Activated B cell treated with CpG ODN at 0.5 μM for 24 hours (primary cell): ENCODE measurements around the gene QRICH1. TPM values are rescaled to one million over a fixed set of nuclear protein-coding genes. Genes with fewer than 3 reads are reported as not detected.
A peak's percentile ranks its signal among the peaks of the same experiment; 100 is the strongest.

Experiments
- ATAC-seq: fragments of 200-7000 bp; cut with Tn5 transposase; one replicate; pipeline ENCODE4 v1.10.0; 2021; ENCODE audit warnings: low read depth, mild to moderate bottlenecking, moderate library complexity
- CTCF ChIA-PET: fragments of 350-600 bp; sonication (Branson Sonifier 250); formaldehyde crosslinking; loops from one replicate; lab custom pipeline; 2021; ENCODE audit warnings: antibody characterized with exemption; lab: Charles Lee
- POLR2A ChIA-PET: fragments of 350-600 bp; sonication (Branson Sonifier 250); formaldehyde crosslinking; loops from one replicate; lab custom pipeline; 2021; ENCODE audit warnings: antibody characterized with exemption; lab: Charles Lee
- DNase-seq: peaks from one replicate; pipeline ENCODE4 v3.0.0; 2022
- H3K27ac Mint-ChIP-seq: one replicate; pipeline ENCODE4 v1.8.0; 2020; ENCODE audit warnings: mixed read lengths
- H3K27me3 Mint-ChIP-seq: one replicate; pipeline ENCODE4 v1.8.0; 2021; ENCODE audit warnings: mixed read lengths
- H3K36me3 Mint-ChIP-seq: one replicate; pipeline ENCODE4 v1.8.0; 2021; ENCODE audit warnings: low read depth, mixed read lengths
- H3K4me1 Mint-ChIP-seq: one replicate; pipeline ENCODE4 v1.8.0; 2021; ENCODE audit warnings: mixed read lengths
- H3K4me3 Mint-ChIP-seq: one replicate; pipeline ENCODE4 v1.8.0; 2020; ENCODE audit warnings: mild to moderate bottlenecking, mixed read lengths
- H3K9me3 Mint-ChIP-seq: one replicate; pipeline ENCODE4 v1.8.0; 2020; ENCODE audit warnings: mixed read lengths
- intact Hi-C: fragments of 100-400 bp; cut with micrococcal nuclease; formaldehyde crosslinking; loops from one replicate; pipeline ENCODE4 v1.15.1; 2024
- total RNA-seq: library from RNA; stranded (reverse); gene quantifications from 2 replicates; pipeline ENCODE4 v1.2.3, GENCODE V29; 2022
- TF ChIP-seq, protein P1 (sequence below): fragments of 200-600 bp; IDR thresholded peaks from one replicate; pipeline ENCODE4 v1.8.0; 2022; ENCODE audit warnings: antibody characterized with exemption, mild to moderate bottlenecking

QRICH1 gene
- total RNA-seq, 1 donor from 2014 or later: 155 TPM

DNA sequence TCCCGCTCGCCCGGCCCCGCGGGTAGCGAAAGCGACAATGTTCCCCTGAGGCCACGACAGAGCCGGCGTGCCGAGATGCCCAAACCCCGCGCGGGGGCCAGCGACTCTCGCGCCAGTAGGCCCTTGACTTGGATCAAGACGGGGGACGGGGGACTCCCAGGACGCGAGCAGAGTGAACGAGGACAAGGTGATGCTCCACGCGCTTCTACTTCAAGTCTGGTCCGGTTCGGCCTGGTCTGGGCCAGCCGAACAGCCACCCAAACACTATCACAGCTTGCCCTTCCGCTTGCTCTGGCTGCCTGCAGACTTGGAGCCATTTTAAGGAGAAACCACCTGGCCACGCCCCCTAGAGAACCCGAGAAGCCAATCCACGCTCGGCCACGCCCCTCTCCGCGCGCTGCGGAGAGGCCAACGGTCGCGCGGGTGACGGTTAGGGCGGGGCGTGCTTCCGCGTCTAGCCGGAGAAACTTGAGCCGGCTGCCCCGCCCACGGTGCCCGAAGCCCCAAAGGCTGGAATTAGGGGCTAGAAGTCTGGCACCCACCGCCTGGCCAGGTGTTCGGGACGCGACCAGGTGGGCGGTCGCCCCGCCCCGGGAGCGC lies 72.6 kb downstream of the QRICH1 start:
- Mint-ChIP-seq H3K36me3 (peaks cover 44% of the 10 kb centered on the region), H3K4me1 (peaks cover 59% of the 10 kb centered on the region), H3K27me3 (no peaks in the 10 kb centered on the region), H3K9me3 (no peaks in the 10 kb centered on the region), H3K4me3 (peak overlapping the region; percentile 94), H3K27ac (peak overlapping the region; percentile 97)
- DNase-seq (peak; percentile 98), ATAC-seq (peak; percentile 69)
- TF ChIP-seq, protein P1, sequence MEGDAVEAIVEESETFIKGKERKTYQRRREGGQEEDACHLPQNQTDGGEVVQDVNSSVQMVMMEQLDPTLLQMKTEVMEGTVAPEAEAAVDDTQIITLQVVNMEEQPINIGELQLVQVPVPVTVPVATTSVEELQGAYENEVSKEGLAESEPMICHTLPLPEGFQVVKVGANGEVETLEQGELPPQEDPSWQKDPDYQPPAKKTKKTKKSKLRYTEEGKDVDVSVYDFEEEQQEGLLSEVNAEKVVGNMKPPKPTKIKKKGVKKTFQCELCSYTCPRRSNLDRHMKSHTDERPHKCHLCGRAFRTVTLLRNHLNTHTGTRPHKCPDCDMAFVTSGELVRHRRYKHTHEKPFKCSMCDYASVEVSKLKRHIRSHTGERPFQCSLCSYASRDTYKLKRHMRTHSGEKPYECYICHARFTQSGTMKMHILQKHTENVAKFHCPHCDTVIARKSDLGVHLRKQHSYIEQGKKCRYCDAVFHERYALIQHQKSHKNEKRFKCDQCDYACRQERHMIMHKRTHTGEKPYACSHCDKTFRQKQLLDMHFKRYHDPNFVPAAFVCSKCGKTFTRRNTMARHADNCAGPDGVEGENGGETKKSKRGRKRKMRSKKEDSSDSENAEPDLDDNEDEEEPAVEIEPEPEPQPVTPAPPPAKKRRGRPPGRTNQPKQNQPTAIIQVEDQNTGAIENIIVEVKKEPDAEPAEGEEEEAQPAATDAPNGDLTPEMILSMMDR: no peak
- ChIA-PET POLR2A (interaction anchor here (0.6 to 14.9 kb wide), 30 partner anchors 8 to 919 kb away, joined by 3 to 372 read pairs (median 4); partner anchors contain the start of genes ARIH2, DAG1, IMPDH2 and IP6K2), CTCF (interaction anchor here (1.2 to 3.6 kb wide), 8 partner anchors 8 to 73 kb away, joined by 3 to 30 read pairs (median 6); partner anchors contain the start of genes IMPDH2, P4HTM, QRICH1 and WDR6)
- intact Hi-C loops: loop anchor here (1.0 to 10.0 kb wide), 10 partner anchors 8 to 1273 kb away; partner anchors contain the start of genes ARIH2, DAG1, HYAL3 and IFRD2

- H3K9me3 Mint-ChIP-seq: no peaks in the 10 kb centered on the region
- peak overlapping the region; percentile 97 for H3K27ac Mint-ChIP-seq
- intact Hi-C loops: loop anchor here (1.0 to 10.0 kb wide), 10 partner anchors 9 to 1274 kb away; partner anchors contain the start of genes ARIH2, DAG1, HYAL3 and IFRD2
- H3K36me3 Mint-ChIP-seq: peaks cover 43% of the 10 kb centered on the region
- DNase-seq (no peak), ATAC-seq (peak; percentile 0)
- peak overlapping the region; percentile 94 for H3K4me3 Mint-ChIP-seq
- ChIA-PET POLR2A (interaction anchor here (0.6 to 14.9 kb wide), 23 partner anchors 7 to 1548 kb away, joined by 3 to 372 read pairs (median 8); partner anchors contain the start of genes ARIH2, DAG1, IMPDH2 and P4HTM), CTCF (interaction anchor here (1.2 to 3.6 kb wide), 6 partner anchors 9 to 75 kb away, joined by 3 to 30 read pairs (median 6); partner anchors contain the start of genes IMPDH2 and WDR6)
- H3K27me3 Mint-ChIP-seq: no peaks in the 10 kb centered on the region
- TF ChIP-seq, protein P1: no peak
- peaks cover 54% of the 10 kb centered on the region for H3K4me1 Mint-ChIP-seq
Observed at GRCh38 chr3:49020330-49021212, 73.3 kb downstream of the QRICH1 start.

GRCh38 chr3:49019941-49020329 lies 73.9 kb downstream of the QRICH1 start:
- TF ChIP-seq, protein P1: no peak
- Mint-ChIP-seq H3K36me3 (peaks cover 43% of the 10 kb centered on the region), H3K4me1 (peaks cover 48% of the 10 kb centered on the region), H3K27me3 (no peaks in the 10 kb centered on the region), H3K4me3 (peak overlapping the region; percentile 94), H3K27ac (peak overlapping the region; percentile 97), H3K9me3 (no peaks in the 10 kb centered on the region)
- intact Hi-C loops: loop anchor here (2.0 to 10.0 kb wide), 6 partner anchors 101 to 1275 kb away; partner anchors contain the start of genes ARIH2, DAG1, GNAT1 and HYAL3
- no peak for ATAC-seq
- ChIA-PET CTCF (interaction anchor here (1.2 to 3.6 kb wide), 4 partner anchors 10 to 76 kb away, joined by 4 to 30 read pairs (median 6); partner anchors contain the start of genes IMPDH2 and WDR6), POLR2A (interaction anchor here (0.6 to 14.9 kb wide), 13 partner anchors 9 to 1549 kb away, joined by 3 to 372 read pairs (median 20); partner anchors contain the start of genes ARIH2, DAG1, IMPDH2 and P4HTM)
- DNase-seq: no peak

DNA sequence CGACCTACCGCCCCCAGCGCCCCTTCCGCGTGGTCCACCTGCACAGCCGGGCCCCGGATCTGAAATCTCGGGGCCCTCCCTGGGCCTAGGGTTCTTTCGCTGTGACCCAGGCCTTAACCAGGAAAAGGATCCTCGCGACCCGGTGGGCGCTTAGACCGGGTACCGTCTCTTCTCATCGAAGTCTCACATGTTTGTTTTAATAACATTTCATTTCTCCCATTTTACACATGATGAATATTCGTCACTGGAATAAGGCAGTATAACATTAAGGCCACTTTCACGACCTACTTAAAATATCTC lies 75.2 kb downstream of the QRICH1 start:
- H3K27me3 Mint-ChIP-seq: no peaks in the 10 kb centered on the region
- ChIA-PET POLR2A (interaction anchor here (1.0 to 14.9 kb wide), 8 partner anchors 8 to 75 kb away, joined by 3 to 372 read pairs (median 6); partner anchors contain the start of genes IMPDH2, P4HTM, QRICH1 and WDR6), CTCF (interaction anchor here (2.1 kb wide), 1 partner anchor 10 kb away, joined by 5 read pairs; the partner anchor contains the start of gene IMPDH2)
- peaks cover 43% of the 10 kb centered on the region for H3K4me1 Mint-ChIP-seq
- H3K4me3 Mint-ChIP-seq: peak overlapping the region; percentile 94
- DNase-seq (no peak), ATAC-seq (no peak)
- peak overlapping the region; percentile 84 for H3K27ac Mint-ChIP-seq
- peaks cover 41% of the 10 kb centered on the region for H3K36me3 Mint-ChIP-seq
- H3K9me3 Mint-ChIP-seq: no peaks in the 10 kb centered on the region
- TF ChIP-seq, protein P1: no peak
- intact Hi-C loops: loop anchor here (5.0 kb wide), 1 partner anchor 1174 kb away; the partner anchor contains the start of gene GNAT1
